Mucosa of stomach (tissue), 1 donor: ENCODE measurements around the gene PPTC7.
"Not testable (repeated sequence)": the region's sequence is repeated elsewhere in the genome, so short reads cannot be mapped to it uniquely, and the experiment has no call there.

ENCODE experiments used
- H3K27me3 ChIP-seq: one replicate; pipeline ENCODE4 v1.7.0; 2013; ENCODE audit warnings: mild to moderate bottlenecking, low read length; ENCODE audit not compliant: control insufficient read depth, insufficient read depth
- H3K36me3 ChIP-seq: one replicate; pipeline ENCODE4 v1.7.0; 2013; ENCODE audit warnings: low read length; ENCODE audit not compliant: control insufficient read depth, insufficient read depth
- H3K4me1 ChIP-seq: one replicate; pipeline ENCODE4 v1.7.0; 2013; ENCODE audit warnings: mild to moderate bottlenecking, low read length; ENCODE audit not compliant: control insufficient read depth, insufficient read depth
- H3K4me3 ChIP-seq: one replicate; pipeline ENCODE4 v1.7.0; 2013; ENCODE audit warnings: low read length
- H3K9ac ChIP-seq: one replicate; pipeline ENCODE4 v1.7.0; 2013; ENCODE audit warnings: mild to moderate bottlenecking, low read length, moderate library complexity
- H3K9me3 ChIP-seq: one replicate; pipeline ENCODE4 v1.7.0; 2013; ENCODE audit warnings: mild to moderate bottlenecking, low read length, moderate library complexity; ENCODE audit not compliant: control insufficient read depth
- donor health status: Pancreatic carcinoma.

The PPTC7 gene

GRCh38 chr12:110600254-110600653 is 17.1 kb upstream of the PPTC7 start:
- no peaks in the 10 kb centered on the region for H3K4me1 ChIP-seq
- no peak overlapping the region for H3K9ac ChIP-seq
- H3K36me3 ChIP-seq = no peaks in the 10 kb centered on the region
- H3K27me3 ChIP-seq = no peaks in the 10 kb centered on the region
- H3K4me3 ChIP-seq = no peak overlapping the region
- no peaks in the 10 kb centered on the region for H3K9me3 ChIP-seq

GRCh38 chr12:110599334-110599733 is 16.2 kb upstream of the PPTC7 start:
- Histone ChIP-seq H3K27me3 (no peaks in the 10 kb centered on the region), H3K36me3 (no peaks in the 10 kb centered on the region), H3K9ac (no peak overlapping the region), H3K9me3 (no peaks in the 10 kb centered on the region), H3K4me1 (no peaks in the 10 kb centered on the region), H3K4me3 (no peak overlapping the region)

GRCh38 chr12:110597885-110598284 is 14.8 kb upstream of the PPTC7 start:
- Histone ChIP-seq H3K4me3 (no peak overlapping the region), H3K36me3 (no peaks in the 10 kb centered on the region), H3K9ac (no peak overlapping the region), H3K9me3 (no peaks in the 10 kb centered on the region), H3K27me3 (no peaks in the 10 kb centered on the region), H3K4me1 (no peaks in the 10 kb centered on the region)

- not testable (repeated sequence) for H3K4me3 ChIP-seq, H3K9ac ChIP-seq, H3K27me3 ChIP-seq, H3K36me3 ChIP-seq, H3K9me3 ChIP-seq
- H3K4me1 ChIP-seq = peaks cover 22% of the 10 kb centered on the region
Observed at GRCh38 chr12:110592919-110593318, 9.8 kb upstream of the PPTC7 start.

- H3K27me3 ChIP-seq = no peaks in the 10 kb centered on the region
- H3K9me3 ChIP-seq = no peaks in the 10 kb centered on the region
- peaks cover 22% of the 10 kb centered on the region for H3K4me1 ChIP-seq
- no peaks in the 10 kb centered on the region for H3K36me3 ChIP-seq
- H3K9ac ChIP-seq = no peak overlapping the region
- no peak overlapping the region for H3K4me3 ChIP-seq
Observed at GRCh38 chr12:110592078-110592477, 9.0 kb upstream of the PPTC7 start.

- H3K36me3 ChIP-seq = no peaks in the 10 kb centered on the region
- peaks cover 22% of the 10 kb centered on the region for H3K4me1 ChIP-seq
- peak overlapping the region; percentile 1 for H3K9ac ChIP-seq
- H3K9me3 ChIP-seq = no peaks in the 10 kb centered on the region
- H3K27me3 ChIP-seq = no peaks in the 10 kb centered on the region
- no peak overlapping the region for H3K4me3 ChIP-seq
Observed at GRCh38 chr12:110591451-110592051, 8.4 kb upstream of the PPTC7 start.

GRCh38 chr12:110590806-110591326 is 7.7 kb upstream of the PPTC7 start:
- H3K9me3 ChIP-seq = no peaks in the 10 kb centered on the region
- H3K4me3 ChIP-seq = no peak overlapping the region
- peaks cover 22% of the 10 kb centered on the region for H3K4me1 ChIP-seq
- no peaks in the 10 kb centered on the region for H3K36me3 ChIP-seq
- H3K9ac ChIP-seq = peak overlapping the region; percentile 1
- no peaks in the 10 kb centered on the region for H3K27me3 ChIP-seq

GRCh38 chr12:110590059-110590458 is 6.9 kb upstream of the PPTC7 start:
- no peak overlapping the region for H3K9ac ChIP-seq

GRCh38 chr12:110587102-110587501 is 4.0 kb upstream of the PPTC7 start:
- H3K9ac ChIP-seq, H3K9me3 ChIP-seq, H3K4me3 ChIP-seq, H3K27me3 ChIP-seq, H3K36me3 ChIP-seq: not testable (repeated sequence)
- H3K4me1 ChIP-seq = peaks cover 22% of the 10 kb centered on the region

More at GRCh38 chr12:110590059-110590458, 6.9 kb upstream of the PPTC7 start:
- Histone ChIP-seq H3K9me3 (no peaks in the 10 kb centered on the region), H3K27me3 (no peaks in the 10 kb centered on the region), H3K4me1 (peaks cover 22% of the 10 kb centered on the region), H3K36me3 (no peaks in the 10 kb centered on the region), H3K4me3 (no peak overlapping the region)

- no peaks in the 10 kb centered on the region for H3K9me3 ChIP-seq
- H3K36me3 ChIP-seq = no peaks in the 10 kb centered on the region
- no peak overlapping the region for H3K9ac ChIP-seq
- no peak overlapping the region for H3K4me3 ChIP-seq
- peaks cover 17% of the 10 kb centered on the region for H3K4me1 ChIP-seq
- no peaks in the 10 kb centered on the region for H3K27me3 ChIP-seq
Observed at GRCh38 chr12:110585231-110585799, 2.2 kb upstream of the PPTC7 start.

- Histone ChIP-seq H3K4me3 (peak overlapping the region; percentile 43), H3K4me1 (peaks cover 34% of the 10 kb centered on the region), H3K27me3 (no peaks in the 10 kb centered on the region), H3K36me3 (no peaks in the 10 kb centered on the region), H3K9ac (peak overlapping the region; percentile 82), H3K9me3 (no peaks in the 10 kb centered on the region)
Observed at GRCh38 chr12:110582276-110583136, 612 bp downstream of the PPTC7 start.

GRCh38 chr12:110581931-110582275 is 1.2 kb downstream of the PPTC7 start:
- Histone ChIP-seq H3K27me3 (no peaks in the 10 kb centered on the region), H3K9me3 (no peaks in the 10 kb centered on the region), H3K9ac (peak overlapping the region; percentile 82), H3K36me3 (no peaks in the 10 kb centered on the region), H3K4me1 (peaks cover 38% of the 10 kb centered on the region), H3K4me3 (peak overlapping the region; percentile 43)
